Pancreas (tissue), 10 donors: ENCODE measurements around the gene LACRT. TPM values are rescaled to one million over a fixed set of nuclear protein-coding genes. Genes with fewer than 3 reads are reported as not detected.

Source experiments
- ATAC-seq, 4 donors: fragments of 200-7000 bp; cut with Tn5 transposase; one replicate each; pipeline versions ENCODE4 v1.8.0 to v1.9.1; 2020; ENCODE audit warnings: mild to moderate bottlenecking in 4 of 4, moderate library complexity in 4 of 4
- DNase-seq, 6 donors: peaks; one replicate each; pipeline ENCODE4 v3.0.0-alpha.2; 2020
- FAIRE-seq: peaks from 2 replicates; lab custom pipeline; 2012; peaks lifted over from hg19 to GRCh38; lab: Jason Lieb, UNC
- H3K27ac ChIP-seq, 4 donors: fragments of 200-600 bp; sonication (generic); 1 replicate in 3 of 4; 2 replicates in 1 of 4; pipeline versions ENCODE4 v1.5.0 to v1.8.0; 2020
- H3K27me3 ChIP-seq, 4 donors: fragments of 200-600 bp; one replicate each; pipeline ENCODE4 v1.8.0; 2021
- H3K36me3 ChIP-seq, 3 donors: fragments of 200-600 bp; sonication (generic) in 1 of 3; one replicate each; pipeline versions ENCODE4 v1.5.0 to v1.8.0; 2020 to 2021
- H3K4me1 ChIP-seq, 3 donors: fragments of 200-600 bp; one replicate each; pipeline ENCODE4 v1.8.0; 2021
- H3K4me3 ChIP-seq, 4 donors: fragments of 200-600 bp; sonication (generic) in 2 of 4; one replicate each; pipeline versions ENCODE4 v1.5.0 to v1.8.0; 2020 to 2021
- H3K9me3 ChIP-seq, 4 donors: fragments of 200-600 bp; one replicate each; pipeline ENCODE4 v1.8.0; 2021
- WGBS, 2 donors: extraction: QIAGEN DNeasy Blood & Tissue Kit; methylation state at CpG; one replicate each; pipeline ENCODE4 v1.1.7; 2013; 5-methylcytosine and 5-hydroxymethylcytosine counted together
- intact Hi-C, 3 donors: fragments of 100-400 bp; cut with DNase I; formaldehyde crosslinking; loops; one replicate each; pipeline versions ENCODE4 v1.11.1 to v1.14.2; 2022
- polyA plus RNA-seq, 2 donors: library from polyadenylated mRNA; stranded (reverse); fragments of 200-250 nt; gene quantifications; one replicate each; pipeline ENCODE4 v1.2.3, GENCODE V29; 2013
- total RNA-seq, 6 donors: library from RNA; stranded (reverse); fragmentation: NEBNext Ultra II Directional in 4 of 6; extraction: Animal tissue kit (Norgen Biotek cat#: 25700) in 4 of 6; gene quantifications; one replicate each; pipeline versions ENCODE4 v1.2.1 to v1.2.4, GENCODE V29; 2021 to 2023
- TF ChIP-seq, protein P1 (sequence below), 4 donors: fragments of 200-600 bp; sonication (generic) in 3 of 4; IDR thresholded peaks; one replicate each; pipeline versions ENCODE4 v1.5.0 to v1.8.0; 2021; ENCODE audit warnings: antibody characterized with exemption in 4 of 4
- donor health status: healthy with polysubstance abuse.
- donor health status: DM: no; HTN: no; CAD: no; lungs with moderate emphysema.
- donor health status: DM: no; HTN: no; CAD: no.
- donor health status: control.
- donor health status: control.
- donor health status: Bipolar disorder and iron deficiency.
- donor health status: DM: yes; HTN: yes; CAD: no.
- donor health status: DM: no; HTN: no; CAD: no.
- donor health status: DM: no; HTN: no; CAD: no.
- donor health status: DM: yes; HTN: yes; CAD: no.

The LACRT gene
- total and polyA plus RNA-seq, 8 donors = not detected

GRCh38 chr12:54661048-54661447 is 26.4 kb upstream of the LACRT start:
- Histone ChIP-seq H3K4me1 (no peaks in the 10 kb centered on the region), H3K27me3 (no peaks in the 10 kb centered on the region), H3K4me3 (no peak overlapping the region), H3K27ac (no peak overlapping the region), H3K9me3 (no peaks in the 10 kb centered on the region), H3K36me3 (no peaks in the 10 kb centered on the region)
- 43 to 56% methylated on average over 2 of the region's 2 CpGs for WGBS, 2 donors
- ATAC-seq (no peak), FAIRE-seq (no peak), DNase-seq (no peak)
- TF ChIP-seq, protein P1, sequence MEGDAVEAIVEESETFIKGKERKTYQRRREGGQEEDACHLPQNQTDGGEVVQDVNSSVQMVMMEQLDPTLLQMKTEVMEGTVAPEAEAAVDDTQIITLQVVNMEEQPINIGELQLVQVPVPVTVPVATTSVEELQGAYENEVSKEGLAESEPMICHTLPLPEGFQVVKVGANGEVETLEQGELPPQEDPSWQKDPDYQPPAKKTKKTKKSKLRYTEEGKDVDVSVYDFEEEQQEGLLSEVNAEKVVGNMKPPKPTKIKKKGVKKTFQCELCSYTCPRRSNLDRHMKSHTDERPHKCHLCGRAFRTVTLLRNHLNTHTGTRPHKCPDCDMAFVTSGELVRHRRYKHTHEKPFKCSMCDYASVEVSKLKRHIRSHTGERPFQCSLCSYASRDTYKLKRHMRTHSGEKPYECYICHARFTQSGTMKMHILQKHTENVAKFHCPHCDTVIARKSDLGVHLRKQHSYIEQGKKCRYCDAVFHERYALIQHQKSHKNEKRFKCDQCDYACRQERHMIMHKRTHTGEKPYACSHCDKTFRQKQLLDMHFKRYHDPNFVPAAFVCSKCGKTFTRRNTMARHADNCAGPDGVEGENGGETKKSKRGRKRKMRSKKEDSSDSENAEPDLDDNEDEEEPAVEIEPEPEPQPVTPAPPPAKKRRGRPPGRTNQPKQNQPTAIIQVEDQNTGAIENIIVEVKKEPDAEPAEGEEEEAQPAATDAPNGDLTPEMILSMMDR (IDR thresholded peaks at IDR 0.05) = no peak
- intact Hi-C loops = no loop called here

DNA sequence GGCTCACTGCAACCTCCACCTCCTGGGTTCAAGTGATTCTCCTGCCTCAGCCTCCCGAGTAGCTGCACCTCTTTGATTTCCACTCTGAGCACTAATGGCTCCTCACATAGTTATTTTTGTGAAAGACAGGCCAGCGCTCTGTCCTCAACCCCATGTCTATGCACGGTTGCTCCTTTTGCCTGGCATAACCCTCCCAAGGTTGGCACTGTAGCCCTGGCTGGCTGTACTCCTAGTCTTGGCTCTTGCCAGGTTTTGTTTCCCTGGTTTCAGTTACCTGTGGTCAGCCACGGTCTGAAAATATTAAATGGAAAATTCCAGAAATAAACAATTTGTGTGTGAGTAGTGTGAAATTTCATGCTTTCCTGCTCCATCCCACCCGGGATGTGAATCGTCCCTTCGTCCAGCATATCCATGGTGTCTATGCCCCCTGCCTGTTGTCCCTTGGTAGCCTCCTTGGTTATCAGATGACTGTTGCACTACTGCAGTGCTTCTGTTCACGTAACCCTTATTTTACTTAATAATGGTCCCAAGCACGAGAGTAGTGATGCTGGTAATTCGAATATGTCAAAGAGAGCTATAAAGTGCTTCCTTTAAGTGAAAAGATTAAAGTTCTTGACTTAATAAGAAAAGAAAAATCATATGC is 25.7 kb upstream of the LACRT start:
- Histone ChIP-seq H3K27me3 (no peaks in the 10 kb centered on the region), H3K4me1 (no peaks in the 10 kb centered on the region), H3K27ac (no peak overlapping the region), H3K4me3 (no peak overlapping the region), H3K9me3 (no peaks in the 10 kb centered on the region), H3K36me3 (no peaks in the 10 kb centered on the region)
- FAIRE-seq = no peak
- no peak for DNase-seq
- intact Hi-C loops = no loop called here
- ATAC-seq = peak in 1 of 4 donors; percentile 41
- TF ChIP-seq, protein P1 (IDR thresholded peaks at IDR 0.05) = no peak
- 73 to 74% methylated on average over 10 of the region's 10 CpGs for WGBS, 2 donors

- Histone ChIP-seq H3K9me3 (no peaks in the 10 kb centered on the region), H3K27ac (no peak overlapping the region), H3K4me3 (no peak overlapping the region), H3K36me3 (no peaks in the 10 kb centered on the region), H3K4me1 (no peaks in the 10 kb centered on the region), H3K27me3 (no peaks in the 10 kb centered on the region)
- intact Hi-C loops = no loop called here
- no peak for FAIRE-seq
- TF ChIP-seq, protein P1 (IDR thresholded peaks at IDR 0.05) = peak in 3 of 4 donors; percentile 30 to 55 (median 39)
- peak in 5 of 6 donors; percentile 20 to 69 (median 55) for DNase-seq
- 34 to 45% methylated on average over 19 of the region's 19 CpGs for WGBS, 2 donors
- peak; percentile 60 to 90 (median 78) for ATAC-seq
Measured at GRCh38 chr12:54658306-54659264, 23.9 kb upstream of the LACRT start.

GRCh38 chr12:54657105-54657607 is 22.5 kb upstream of the LACRT start:
- ATAC-seq = peak in 2 of 4 donors; percentile 32 to 47
- FAIRE-seq = no peak
- H3K27me3 ChIP-seq = no peaks in the 10 kb centered on the region
- no peak for DNase-seq
- H3K4me3 ChIP-seq = no peak overlapping the region
- intact Hi-C loops = no loop called here
- no peak overlapping the region for H3K27ac ChIP-seq
- WGBS, 2 donors = 66% methylated on average over 6 of the region's 6 CpGs
- TF ChIP-seq, protein P1 (IDR thresholded peaks at IDR 0.05) = no peak
- no peaks in the 10 kb centered on the region for H3K9me3 ChIP-seq
- H3K4me1 ChIP-seq = no peaks in the 10 kb centered on the region
- H3K36me3 ChIP-seq = no peaks in the 10 kb centered on the region
